B cell (primary cell): Measurements from ENCODE around the gene MTHFR.
"Not testable (repeated sequence)": the region's sequence is repeated elsewhere in the genome, so short reads cannot be mapped to it uniquely, and the experiment has no call there.

Experiments used
- EZH2 ChIP-seq: IDR thresholded peaks from 2 replicates; pipeline ENCODE4 v1.6.1; 2012; ENCODE audit warnings: borderline replicate concordance, low read depth, mild to moderate bottlenecking, moderate library complexity, low read length; ENCODE audit not compliant: insufficient read depth, poor library complexity, severe bottlenecking
- TF ChIP-seq, protein P1 (sequence below): fragments of 200-600 bp; IDR thresholded peaks from one replicate; pipeline ENCODE4 v1.8.0; 2022; ENCODE audit warnings: antibody characterized with exemption, mild to moderate bottlenecking

DNA sequence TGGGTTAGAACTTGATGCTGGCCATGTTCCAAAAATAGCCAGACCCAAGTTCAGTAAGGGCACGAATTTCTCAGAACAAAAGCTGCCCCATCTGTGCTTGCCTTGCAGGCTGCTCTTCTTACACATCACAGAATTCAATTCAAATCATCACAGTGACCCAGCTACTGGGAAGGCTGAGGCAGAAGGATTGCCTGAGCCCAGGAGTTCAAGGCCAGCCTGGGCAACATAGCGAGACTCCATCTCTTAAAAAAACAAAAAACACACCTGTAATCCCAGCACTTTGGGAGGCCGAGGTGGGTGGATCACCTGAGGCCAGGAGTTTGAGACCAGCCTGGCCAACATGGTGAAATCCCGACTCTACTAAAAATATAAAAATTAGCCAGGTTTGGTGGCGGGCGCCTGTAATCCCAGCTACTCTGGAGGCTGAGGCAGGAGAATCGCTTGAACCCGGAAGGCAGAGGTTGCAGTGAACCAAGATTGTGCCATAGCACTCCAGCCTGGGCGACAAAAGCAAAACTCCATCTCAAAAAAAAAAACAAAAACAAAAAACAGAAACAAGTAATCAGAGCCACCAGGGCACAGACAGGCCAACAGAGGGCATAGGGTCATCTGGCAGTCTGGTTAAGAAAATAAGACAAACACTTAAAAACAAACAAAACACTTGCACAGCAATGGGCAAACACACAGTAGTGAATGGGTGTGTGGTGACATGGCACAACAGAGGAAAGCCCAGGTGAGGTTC, 1.7 kb downstream of the MTHFR start:
- TF ChIP-seq, protein P1, sequence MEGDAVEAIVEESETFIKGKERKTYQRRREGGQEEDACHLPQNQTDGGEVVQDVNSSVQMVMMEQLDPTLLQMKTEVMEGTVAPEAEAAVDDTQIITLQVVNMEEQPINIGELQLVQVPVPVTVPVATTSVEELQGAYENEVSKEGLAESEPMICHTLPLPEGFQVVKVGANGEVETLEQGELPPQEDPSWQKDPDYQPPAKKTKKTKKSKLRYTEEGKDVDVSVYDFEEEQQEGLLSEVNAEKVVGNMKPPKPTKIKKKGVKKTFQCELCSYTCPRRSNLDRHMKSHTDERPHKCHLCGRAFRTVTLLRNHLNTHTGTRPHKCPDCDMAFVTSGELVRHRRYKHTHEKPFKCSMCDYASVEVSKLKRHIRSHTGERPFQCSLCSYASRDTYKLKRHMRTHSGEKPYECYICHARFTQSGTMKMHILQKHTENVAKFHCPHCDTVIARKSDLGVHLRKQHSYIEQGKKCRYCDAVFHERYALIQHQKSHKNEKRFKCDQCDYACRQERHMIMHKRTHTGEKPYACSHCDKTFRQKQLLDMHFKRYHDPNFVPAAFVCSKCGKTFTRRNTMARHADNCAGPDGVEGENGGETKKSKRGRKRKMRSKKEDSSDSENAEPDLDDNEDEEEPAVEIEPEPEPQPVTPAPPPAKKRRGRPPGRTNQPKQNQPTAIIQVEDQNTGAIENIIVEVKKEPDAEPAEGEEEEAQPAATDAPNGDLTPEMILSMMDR, result not testable (repeated sequence)
- not testable (repeated sequence) for TF ChIP-seq EZH2
